GM12878 (cell line): ENCODE results near the gene STX1B. TPM values are rescaled to one million over a fixed set of nuclear protein-coding genes. Genes with fewer than 3 reads are reported as not detected.
"Not testable (repeated sequence)": the region's sequence is repeated elsewhere in the genome, so short reads cannot be mapped to it uniquely, and the experiment has no call there.

ENCODE experiments used
- ATAC-seq: fragments of 200-7000 bp; cut with Tn5 transposase; 3 replicates; pipeline ENCODE4 v1.9.1; 2020; ENCODE audit warnings: mild to moderate bottlenecking, moderate library complexity
- BruUV-seq: library from RNA; stranded (reverse); fragments of 400-500 nt; replicated peaks from 2 replicates; lab custom pipeline; 2021; lab: Mats Ljungman, UMichigan
- CTCF ChIA-PET: fragments of 300-600 bp; sonication (Branson Sonifier 250); formaldehyde crosslinking; extraction: SDS; loops from one replicate; lab custom pipeline; 2021; ENCODE audit warnings: inconsistent platforms; lab: Yijun Ruan, JAX
- POLR2A ChIA-PET: fragments of 350-600 bp; formaldehyde crosslinking; extraction: SDS; loops from one replicate; lab custom pipeline; 2021; ENCODE audit warnings: inconsistent platforms; lab: Charles Lee
- RAD21 ChIA-PET: fragments of 300-600 bp; sonication (Branson Sonifier 250); formaldehyde crosslinking; loops from one replicate; lab custom pipeline; 2023; ENCODE audit warnings: antibody characterized with exemption; ENCODE audit not compliant: unreplicated experiment; lab: Charles Lee
- SMC1A ChIA-PET: fragments of 300-600 bp; sonication (Branson Sonifier 250); formaldehyde crosslinking; loops from one replicate; lab custom pipeline; 2023; ENCODE audit not compliant: unreplicated experiment, uncharacterized antibody; lab: Charles Lee
- DNase-seq: peaks from one replicate; pipeline ENCODE4 v3.0.0-alpha.2; 2011; ENCODE audit warnings: low read depth, low spot score
- FAIRE-seq: peaks from 3 replicates; lab custom pipeline; 2011; peaks lifted over from hg19 to GRCh38; lab: Jason Lieb, UNC
- H2AFZ ChIP-seq: 2 replicates; pipeline ENCODE4 v1.6.0; 2011; ENCODE audit warnings: low read depth, low read length, control low read depth; ENCODE audit not compliant: control insufficient read depth
- H3K27ac ChIP-seq: 2 replicates; pipeline ENCODE4 v1.5.1; 2011; ENCODE audit warnings: control low read depth; ENCODE audit not compliant: control insufficient read depth, insufficient read depth
- H3K27me3 ChIP-seq, 2 experiments: replicated peaks in 1 of 2; 2 replicates each; pipeline versions ENCODE4 v1.6.0 to v1.6.1; 2011; ENCODE audit warnings: low read length in 1 of 2; ENCODE audit not compliant: control insufficient read depth in 2 of 2, insufficient read depth in 2 of 2
- H3K36me3 ChIP-seq, 2 experiments: 2 replicates each; pipeline ENCODE4 v1.5.1; 2011; ENCODE audit warnings: low read length in 1 of 2; ENCODE audit not compliant: control insufficient read depth in 2 of 2, insufficient read depth in 2 of 2
- H3K4me1 ChIP-seq: 2 replicates; pipeline ENCODE4 v1.6.1; 2011; ENCODE audit warnings: mild to moderate bottlenecking, low read length, moderate library complexity, mixed read lengths; ENCODE audit not compliant: control insufficient read depth, insufficient read depth
- H3K4me2 ChIP-seq: 2 replicates; pipeline ENCODE4 v1.6.0; 2011; ENCODE audit warnings: control low read depth; ENCODE audit not compliant: control insufficient read depth, insufficient read depth
- H3K4me3 ChIP-seq: fragments of 200-600 bp; sonication (generic); 2 replicates; pipeline ENCODE4 v1.5.1; 2016
- H3K79me2 ChIP-seq: 2 replicates; pipeline ENCODE4 v1.6.0; 2011; ENCODE audit warnings: low read length; ENCODE audit not compliant: control insufficient read depth, insufficient read depth
- H3K9ac ChIP-seq: 2 replicates; pipeline ENCODE4 v1.8.0; 2011; ENCODE audit warnings: low read length, control low read depth, mixed read lengths; ENCODE audit not compliant: control insufficient read depth, insufficient read depth
- H3K9me3 ChIP-seq: replicated peaks from 3 replicates; pipeline ENCODE4 v1.5.1; 2011; ENCODE audit warnings: mild to moderate bottlenecking, low read length; ENCODE audit not compliant: control insufficient read depth, insufficient read depth
- H4K20me1 ChIP-seq: 2 replicates; pipeline ENCODE4 v1.6.0; 2011; ENCODE audit not compliant: control insufficient read depth, insufficient read depth
- CTCF ChIP-seq, 3 experiments: IDR thresholded peaks in 2 of 3; conservative IDR thresholded peaks in 1 of 3; 2 replicates each; pipeline ENCODE4 v1.5.1; 2011; ENCODE audit warnings: low read depth in 3 of 3, low read length in 3 of 3, mild to moderate bottlenecking in 3 of 3, control low read depth in 2 of 3, moderate library complexity in 2 of 3, inconsistent platforms in 1 of 3, mixed read lengths in 1 of 3; ENCODE audit not compliant: control insufficient read depth in 2 of 3, insufficient read depth in 1 of 3; ENCODE audit errors: extremely low read depth in 1 of 3
- ETV6 ChIP-seq, 2 experiments: fragments of 450-650 bp in 1 of 2; IDR thresholded peaks in 1 of 2; conservative IDR thresholded peaks in 1 of 2; 2 replicates each; pipeline ENCODE4 v1.6.1; 2014; ENCODE audit warnings: antibody characterized with exemption in 1 of 2, borderline replicate concordance in 1 of 2, low read depth in 1 of 2, mild to moderate bottlenecking in 1 of 2, moderate library complexity in 1 of 2
- KLF5 ChIP-seq: fragments of 450-650 bp; IDR thresholded peaks from 2 replicates; pipeline ENCODE4 v1.6.1; 2014; ENCODE audit warnings: mild to moderate bottlenecking; ENCODE audit not compliant: partially characterized antibody
- SKIL ChIP-seq: fragments of 450-650 bp; IDR thresholded peaks from 2 replicates; pipeline ENCODE4 v1.6.1; 2017; ENCODE audit warnings: mild to moderate bottlenecking, low read depth, inconsistent platforms; ENCODE audit not compliant: poor library complexity, severe bottlenecking
- WGBS: methylation state at CpG from one replicate; pipeline ENCODE4 v1.1.6; 2016; ENCODE audit warnings: low lambda C conversion rate; ENCODE audit not compliant: insufficient replicate concordance, insufficient coverage; ENCODE audit errors: missing lambda C conversion rate; 5-methylcytosine and 5-hydroxymethylcytosine counted together
- in situ Hi-C: fragments of 300-500 bp; cut with MboI; formaldehyde crosslinking; loops from 9 replicates; pipeline ENCODE4 v1.14.3; 2018; ENCODE audit warnings: mixed read lengths
- intact Hi-C: fragments of 100-400 bp; cut with micrococcal nuclease; formaldehyde crosslinking; loops from one replicate; pipeline ENCODE4 v1.14.2; 2022; ENCODE audit not compliant: unreplicated experiment
- polyA plus RNA-seq, 11 experiments: library from polyadenylated mRNA; depleted of rRNA in 4 of 11; unstranded in 6 of 11; stranded (reverse) in 5 of 11; fragments of >200 nt; fragmentation: Nextera tagmentation in 4 of 11; fragmentation: Illumina TruSeq in 1 of 11; extraction: Ambion mirVana in 4 of 11; extraction: Trizol in 1 of 11; gene quantifications; 1 replicate in 1 of 11; 2 replicates in 10 of 11; pipeline versions ENCODE4 v1.2.1 to v1.2.3, GENCODE V29; 2011 to 2016; ENCODE audit warnings: inconsistent platforms in 2 of 11, missing spikeins in 2 of 11, low read depth in 1 of 11
- total RNA-seq, 4 experiments: library from RNA; depleted of rRNA in 3 of 4; stranded (reverse); fragments of >200 nt in 3 of 4; fragmentation: Illumina TruSeq in 1 of 4; extraction: Trizol in 1 of 4; gene quantifications; 2 replicates each; pipeline versions ENCODE4 v1.2.1 to v1.2.3, GENCODE V29; 2013 to 2021

STX1B gene
- total and polyA plus RNA-seq, 10 of the 15 experiments (the other 5 are each of a cell fraction or from before 2014, with no cell fraction given), result 0.22 to 2.5 (median 1.1) TPM

DNA sequence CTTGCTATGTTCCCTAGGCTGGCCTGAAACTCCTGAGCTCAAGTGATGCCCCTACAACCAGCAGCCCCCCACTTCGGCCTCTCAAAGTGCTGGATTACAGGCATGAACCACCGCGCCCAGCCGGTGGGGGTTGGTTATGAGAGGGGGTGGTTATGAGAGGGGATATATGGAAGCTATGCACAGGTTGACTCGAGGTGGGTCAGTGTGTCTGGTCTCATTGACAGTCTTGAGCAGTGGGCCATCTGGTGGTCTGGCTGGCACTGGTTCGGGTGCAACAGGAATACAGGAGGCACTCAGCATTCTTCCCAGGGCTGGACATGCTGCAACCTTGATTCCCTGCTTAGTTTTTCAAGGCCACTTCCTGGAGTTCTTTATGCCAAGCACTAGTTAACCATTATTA, 5.6 kb upstream of the STX1B start:
- in situ Hi-C loops, result no loop called here
- H3K9ac ChIP-seq, result no peak overlapping the region
- no peaks in the 10 kb centered on the region for H3K9me3 ChIP-seq
- SMC1A ChIA-PET, result interaction anchor here (1.0 to 1.1 kb wide), 3 partner anchors 12 to 52 kb away, joined by 3 read pairs; no protein-coding TSS in a partner anchor
- RAD21 ChIA-PET, result no interaction called here
- no TSS peak for BruUV-seq
- intact Hi-C loops, result no loop called here
- H2AFZ ChIP-seq, result no peak overlapping the region
- peaks cover under 1 to 1% of the 10 kb centered on the region in 2 experiments; a peak in 3 of 4 replicates for H3K27me3 ChIP-seq
- H3K4me1 ChIP-seq, result no peaks in the 10 kb centered on the region
- H3K27ac ChIP-seq, result no peak overlapping the region
- H3K4me3 ChIP-seq, result no peak overlapping the region
- no peak for FAIRE-seq
- TF ChIP-seq SKIL, result no peak
- peak in 2 of 3 experiments; percentile 4 to 24; a peak in 3 of 6 replicates for TF ChIP-seq CTCF (IDR thresholded peaks at IDR 0.05 in 2 of 3, conservative IDR thresholded peaks at IDR 0.05 in 1 of 3; ENCODE audit: control insufficient read depth in 2 of 3, extremely low read depth in 1 of 3, insufficient read depth in 1 of 3, low read depth in 3 of 3, low read length in 3 of 3)
- no peak for TF ChIP-seq KLF5
- no peak for TF ChIP-seq ETV6 (conservative IDR thresholded peaks at IDR 0.05 in 1 of 2, IDR thresholded peaks at IDR 0.05 in 1 of 2; ENCODE audit: borderline replicate concordance in 1 of 2, low read depth in 1 of 2)
- TF ChIP-seq, all 136 proteins: peak for 1
- ATAC-seq, result peak; percentile 41; the same call in 2 of the 3 replicates
- Histone ChIP-seq H3K36me3 (no peaks in the 10 kb centered on the region), H3K79me2 (no peaks in the 10 kb centered on the region), H3K4me2 (no peak overlapping the region), H4K20me1 (no peaks in the 10 kb centered on the region)
- CTCF ChIA-PET, result interaction anchor here (0.8 to 1.8 kb wide), 3 partner anchors 11 to 31 kb away, joined by 4 to 11 read pairs (median 6); partner anchors contain the start of gene HSD3B7
- 55% methylated on average over 6 of the region's 6 CpGs for WGBS
- DNase-seq, result no peak
- POLR2A ChIA-PET, result no interaction called here

- H2AFZ ChIP-seq, RAD21 ChIA-PET, H3K36me3 ChIP-seq, FAIRE-seq, H3K9me3 ChIP-seq, POLR2A ChIA-PET, H3K4me2 ChIP-seq, H3K4me1 ChIP-seq, CTCF ChIA-PET, DNase-seq, H4K20me1 ChIP-seq, intact Hi-C loops, H3K79me2 ChIP-seq, H3K4me3 ChIP-seq, H3K9ac ChIP-seq, BruUV-seq, ATAC-seq, SMC1A ChIA-PET, H3K27ac ChIP-seq, in situ Hi-C loops: not testable (repeated sequence)
- peaks cover 3 to 10% of the 10 kb centered on the region in 2 experiments for H3K27me3 ChIP-seq
Observed at GRCh38 chr16:31013292-31013691, 2.9 kb upstream of the STX1B start.

DNA sequence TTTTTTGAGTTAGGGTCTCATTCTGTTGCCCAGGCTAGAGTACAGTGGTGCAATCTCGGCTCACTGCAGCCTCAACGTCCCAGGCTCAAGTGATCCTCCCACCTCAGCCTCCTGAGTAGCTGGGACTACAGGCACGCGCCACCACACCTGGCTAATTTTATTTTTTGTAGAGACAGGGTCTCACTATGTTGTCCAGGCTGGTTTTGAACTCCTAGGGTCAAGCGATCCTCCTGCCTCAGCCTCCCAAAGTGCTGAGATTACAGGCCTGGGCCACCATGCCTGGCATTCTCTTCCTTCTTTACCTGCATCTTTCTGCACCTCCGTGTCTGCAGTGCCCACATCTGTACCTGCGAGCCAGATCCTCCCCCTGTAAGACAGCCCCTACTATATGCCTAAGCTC, 1.4 kb upstream of the STX1B start:
- 49% methylated on average over 7 of the region's 7 CpGs for WGBS
- DNase-seq, H3K36me3 ChIP-seq, H3K27ac ChIP-seq, H3K9me3 ChIP-seq, H3K9ac ChIP-seq, intact Hi-C loops, BruUV-seq, H2AFZ ChIP-seq, ATAC-seq, SMC1A ChIA-PET, H3K79me2 ChIP-seq, H4K20me1 ChIP-seq, H3K4me2 ChIP-seq, RAD21 ChIA-PET, FAIRE-seq, in situ Hi-C loops, H3K4me3 ChIP-seq, H3K4me1 ChIP-seq: not testable (repeated sequence)
- ChIA-PET CTCF (interaction anchor here (1.3 kb wide), 1 partner anchor 11 kb away, joined by 3 read pairs; no protein-coding TSS in a partner anchor), POLR2A (interaction anchor here (0.7 kb wide), 2 partner anchors 18 to 292 kb away, joined by 4 to 5 read pairs; no protein-coding TSS in a partner anchor)
- peaks cover 3 to 10% of the 10 kb centered on the region in 2 experiments for H3K27me3 ChIP-seq
